Kidney epithelial cell (primary cell): ENCODE data around the gene CCKAR. TPM values are rescaled to one million over a fixed set of nuclear protein-coding genes. Genes with fewer than 3 reads are reported as not detected.

Source experiments
- DNase-seq: peaks from one replicate; pipeline ENCODE4 v3.0.0-alpha.2; 2010; ENCODE audit warnings: low read depth
- H3K27me3 ChIP-seq: 2 replicates; pipeline ENCODE4 v1.6.0; 2011; ENCODE audit warnings: low read length; ENCODE audit not compliant: control insufficient read depth, insufficient read depth
- H3K36me3 ChIP-seq: 2 replicates; pipeline ENCODE4 v1.5.1; 2011; ENCODE audit warnings: low read length; ENCODE audit not compliant: control insufficient read depth, insufficient read depth
- H3K4me3 ChIP-seq: 2 replicates; pipeline ENCODE4 v1.5.1; 2011; ENCODE audit warnings: low read depth, mild to moderate bottlenecking, control low read depth, low read length
- CTCF ChIP-seq: IDR thresholded peaks from 2 replicates; pipeline ENCODE4 v1.5.1; 2011; ENCODE audit warnings: mild to moderate bottlenecking, moderate library complexity, low read length, control low read depth, inconsistent platforms; ENCODE audit not compliant: insufficient read depth, poor library complexity, severe bottlenecking
- total RNA-seq: library from RNA; depleted of rRNA; stranded (reverse); fragments of >200 nt; gene quantifications from 2 replicates; pipeline ENCODE4 v1.2.3, GENCODE V29; 2015

CCKAR gene
- total RNA-seq, 1 donor from 2014 or later = 0.04 TPM

- no peak for TF ChIP-seq CTCF
- H3K4me3 ChIP-seq = no peak overlapping the region
- no peaks in the 10 kb centered on the region for H3K36me3 ChIP-seq
- H3K27me3 ChIP-seq = peaks cover 9% of the 10 kb centered on the region
- no peak for DNase-seq
Observed at GRCh38 chr4:26493461-26493860, 3.2 kb upstream of the CCKAR start.

- H3K4me3 ChIP-seq = no peak overlapping the region
- TF ChIP-seq CTCF = no peak
- no peaks in the 10 kb centered on the region for H3K36me3 ChIP-seq
- peaks cover 9% of the 10 kb centered on the region for H3K27me3 ChIP-seq
- no peak for DNase-seq
Observed at GRCh38 chr4:26491449-26492170, 1.3 kb upstream of the CCKAR start.

GRCh38 chr4:26490960-26491284 is 638 bp upstream of the CCKAR start:
- no peak for TF ChIP-seq CTCF
- peaks cover 9% of the 10 kb centered on the region for H3K27me3 ChIP-seq
- no peaks in the 10 kb centered on the region for H3K36me3 ChIP-seq
- no peak for DNase-seq
- no peak overlapping the region for H3K4me3 ChIP-seq

GRCh38 chr4:26489101-26489985 is 941 bp downstream of the CCKAR start:
- H3K27me3 ChIP-seq = peaks cover 9% of the 10 kb centered on the region
- H3K36me3 ChIP-seq = no peaks in the 10 kb centered on the region
- no peak for TF ChIP-seq CTCF
- DNase-seq = no peak
- no peak overlapping the region for H3K4me3 ChIP-seq

- no peak for DNase-seq
- Histone ChIP-seq H3K4me3 (no peak overlapping the region), H3K36me3 (no peaks in the 10 kb centered on the region), H3K27me3 (peaks cover 7% of the 10 kb centered on the region)
- no peak for TF ChIP-seq CTCF
Observed at GRCh38 chr4:26485684-26486083, 4.6 kb downstream of the CCKAR start.
